Smooth muscle cell (in vitro differentiated cells): ENCODE measurements around the gene FIG4. TPM values are rescaled to one million over a fixed set of nuclear protein-coding genes. Genes with fewer than 3 reads are reported as not detected.

Experiments
- DNase-seq: peaks from one replicate; lab custom pipeline; 2025; ENCODE audit not compliant: unreplicated experiment; lab: John Stamatoyannopoulos, UW
- H2AFZ ChIP-seq: fragments of 200-600 bp; sonication (generic); 2 replicates; pipeline ENCODE4 v1.6.0; 2016; ENCODE audit warnings: antibody characterized with exemption, low read depth, mild to moderate bottlenecking
- H3F3A ChIP-seq: fragments of 200-600 bp; sonication (generic); 2 replicates; pipeline ENCODE4 v1.6.0; 2017; ENCODE audit warnings: antibody characterized with exemption, low read depth
- H3K27ac ChIP-seq: fragments of 200-600 bp; sonication (generic); 2 replicates; pipeline ENCODE4 v1.5.1; 2016; ENCODE audit warnings: low read depth, mild to moderate bottlenecking
- H3K27me3 ChIP-seq: fragments of 200-600 bp; sonication (generic); 2 replicates; pipeline ENCODE4 v1.6.1; 2016; ENCODE audit warnings: low read depth, mild to moderate bottlenecking
- H3K36me3 ChIP-seq: fragments of 200-600 bp; sonication (generic); 2 replicates; pipeline ENCODE4 v1.5.1; 2016; ENCODE audit warnings: low read depth
- H3K4me1 ChIP-seq: fragments of 200-600 bp; sonication (generic); 2 replicates; pipeline ENCODE4 v1.5.1; 2016; ENCODE audit warnings: low read depth
- H3K4me2 ChIP-seq: fragments of 200-600 bp; sonication (generic); 2 replicates; pipeline ENCODE4 v1.6.0; 2016; ENCODE audit warnings: mild to moderate bottlenecking
- H3K4me3 ChIP-seq: fragments of 200-600 bp; sonication (generic); 2 replicates; pipeline ENCODE4 v1.5.1; 2016; ENCODE audit warnings: mild to moderate bottlenecking
- H3K79me2 ChIP-seq: fragments of 200-600 bp; sonication (generic); 2 replicates; pipeline ENCODE4 v1.6.0; 2016; ENCODE audit warnings: low read depth, mild to moderate bottlenecking
- H3K9ac ChIP-seq: fragments of 200-600 bp; sonication (generic); 2 replicates; pipeline ENCODE4 v1.6.0; 2016; ENCODE audit warnings: low read depth
- H3K9me3 ChIP-seq: fragments of 200-600 bp; sonication (generic); replicated peaks from 2 replicates; pipeline ENCODE4 v1.5.1; 2016; ENCODE audit warnings: low read depth
- H4K20me1 ChIP-seq: fragments of 200-600 bp; sonication (generic); 2 replicates; pipeline ENCODE4 v1.6.0; 2016; ENCODE audit warnings: low read depth
- WGBS: methylation state at CpG from one replicate; pipeline ENCODE4 v1.1.7; 2016; ENCODE audit warnings: low lambda C conversion rate; 5-methylcytosine and 5-hydroxymethylcytosine counted together
- polyA plus RNA-seq: library from polyadenylated mRNA; unstranded; fragments of >200 nt; fragmentation: Nextera tagmentation; extraction: Ambion mirVana; gene quantifications from 2 replicates; pipeline ENCODE4 v1.2.1, GENCODE V29; 2016
- total RNA-seq: library from RNA; depleted of rRNA; stranded (reverse); fragments of >200 nt; gene quantifications from 2 replicates; pipeline ENCODE4 v1.2.3, GENCODE V29; 2014
- TF ChIP-seq, protein P1 (sequence below): fragments of 200-600 bp; sonication (generic); IDR thresholded peaks from 2 replicates; pipeline ENCODE4 v1.5.1; 2017; ENCODE audit warnings: borderline replicate concordance, mild to moderate bottlenecking, antibody characterized with exemption; ENCODE audit not compliant: insufficient read depth, poor library complexity, severe bottlenecking

FIG4 gene
- total and polyA plus RNA-seq, 2 experiments from 2014 or later: 12.1 to 12.4 TPM

GRCh38 chr6:109815054-109815453 lies 124.0 kb downstream of the FIG4 start:
- no peak for DNase-seq
- H3K36me3 ChIP-seq: no peaks in the 10 kb centered on the region
- H4K20me1 ChIP-seq: no peaks in the 10 kb centered on the region
- TF ChIP-seq, protein P1, sequence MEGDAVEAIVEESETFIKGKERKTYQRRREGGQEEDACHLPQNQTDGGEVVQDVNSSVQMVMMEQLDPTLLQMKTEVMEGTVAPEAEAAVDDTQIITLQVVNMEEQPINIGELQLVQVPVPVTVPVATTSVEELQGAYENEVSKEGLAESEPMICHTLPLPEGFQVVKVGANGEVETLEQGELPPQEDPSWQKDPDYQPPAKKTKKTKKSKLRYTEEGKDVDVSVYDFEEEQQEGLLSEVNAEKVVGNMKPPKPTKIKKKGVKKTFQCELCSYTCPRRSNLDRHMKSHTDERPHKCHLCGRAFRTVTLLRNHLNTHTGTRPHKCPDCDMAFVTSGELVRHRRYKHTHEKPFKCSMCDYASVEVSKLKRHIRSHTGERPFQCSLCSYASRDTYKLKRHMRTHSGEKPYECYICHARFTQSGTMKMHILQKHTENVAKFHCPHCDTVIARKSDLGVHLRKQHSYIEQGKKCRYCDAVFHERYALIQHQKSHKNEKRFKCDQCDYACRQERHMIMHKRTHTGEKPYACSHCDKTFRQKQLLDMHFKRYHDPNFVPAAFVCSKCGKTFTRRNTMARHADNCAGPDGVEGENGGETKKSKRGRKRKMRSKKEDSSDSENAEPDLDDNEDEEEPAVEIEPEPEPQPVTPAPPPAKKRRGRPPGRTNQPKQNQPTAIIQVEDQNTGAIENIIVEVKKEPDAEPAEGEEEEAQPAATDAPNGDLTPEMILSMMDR: no peak
- no peak overlapping the region for H3K27ac ChIP-seq
- no peak overlapping the region for H3K4me2 ChIP-seq
- H3K4me1 ChIP-seq: no peaks in the 10 kb centered on the region
- no peaks in the 10 kb centered on the region for H3K9me3 ChIP-seq
- H3K27me3 ChIP-seq: no peaks in the 10 kb centered on the region
- H3K79me2 ChIP-seq: no peaks in the 10 kb centered on the region
- no peak overlapping the region for H2AFZ ChIP-seq
- no peaks in the 10 kb centered on the region for H3F3A ChIP-seq
- no peak overlapping the region for H3K9ac ChIP-seq
- 97% methylated on average over 4 of the region's 4 CpGs for WGBS
- no peak overlapping the region for H3K4me3 ChIP-seq

DNA sequence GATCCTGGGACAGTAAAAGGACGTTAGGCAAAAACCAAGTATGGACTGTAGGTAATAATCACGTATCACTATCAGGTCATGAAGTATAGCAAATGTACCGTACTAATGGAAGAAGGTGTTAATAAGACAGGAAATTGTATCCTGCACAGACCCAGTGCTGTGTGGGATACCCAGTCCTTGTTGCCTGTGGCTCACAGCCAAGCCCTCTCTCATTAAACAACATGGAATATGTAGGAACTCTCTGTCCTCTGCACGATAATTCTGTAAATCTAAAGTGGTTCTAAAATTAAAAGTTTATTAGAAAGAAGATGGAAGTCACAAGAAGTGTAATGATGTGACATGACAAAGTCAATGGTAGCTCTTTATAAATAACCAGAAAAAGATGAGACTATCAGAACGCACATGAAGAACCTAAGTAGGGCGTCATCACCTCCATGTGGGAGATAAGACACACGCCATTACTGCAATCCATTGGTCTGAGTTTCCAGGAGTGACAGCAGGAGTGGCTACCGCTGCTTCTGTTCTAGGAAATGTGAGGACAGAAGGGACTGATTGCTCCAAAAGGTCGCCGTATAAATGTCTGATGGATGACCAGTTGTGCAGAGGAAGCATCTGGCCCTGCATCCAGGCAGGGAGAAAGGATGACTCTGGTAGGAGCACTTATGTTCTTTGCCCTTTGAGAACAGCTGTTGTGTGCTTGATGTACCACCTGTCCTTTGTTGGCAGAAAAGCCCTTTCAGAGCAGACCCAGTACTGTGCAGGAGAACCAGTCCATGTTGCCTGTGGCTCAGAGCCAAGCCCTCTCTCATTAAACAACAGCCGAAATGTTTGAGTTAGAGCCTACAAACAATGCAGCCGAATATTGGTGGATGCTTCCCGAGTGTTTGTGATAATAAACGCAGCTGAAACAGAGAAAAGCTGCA lies 125.6 kb downstream of the FIG4 start:
- no peaks in the 10 kb centered on the region for H3K36me3 ChIP-seq
- TF ChIP-seq, protein P1: no peak
- H3K79me2 ChIP-seq: no peaks in the 10 kb centered on the region
- H3K9me3 ChIP-seq: no peaks in the 10 kb centered on the region
- H3F3A ChIP-seq: no peaks in the 10 kb centered on the region
- WGBS: 93% methylated on average over 14 of the region's 14 CpGs
- no peaks in the 10 kb centered on the region for H4K20me1 ChIP-seq
- H3K9ac ChIP-seq: no peak overlapping the region
- H3K4me2 ChIP-seq: no peak overlapping the region
- no peak overlapping the region for H3K27ac ChIP-seq
- no peak overlapping the region for H3K4me3 ChIP-seq
- no peaks in the 10 kb centered on the region for H3K27me3 ChIP-seq
- DNase-seq: no peak
- H2AFZ ChIP-seq: no peak overlapping the region
- H3K4me1 ChIP-seq: no peaks in the 10 kb centered on the region

- H3K4me3 ChIP-seq: no peak overlapping the region
- no peak overlapping the region for H3K4me2 ChIP-seq
- no peaks in the 10 kb centered on the region for H3K9me3 ChIP-seq
- no peak overlapping the region for H3K27ac ChIP-seq
- no peak for DNase-seq
- WGBS: 94% methylated on average over 4 of the region's 4 CpGs
- H2AFZ ChIP-seq: no peak overlapping the region
- no peaks in the 10 kb centered on the region for H3K79me2 ChIP-seq
- H4K20me1 ChIP-seq: no peaks in the 10 kb centered on the region
- no peak overlapping the region for H3K9ac ChIP-seq
- H3K27me3 ChIP-seq: no peaks in the 10 kb centered on the region
- H3F3A ChIP-seq: no peaks in the 10 kb centered on the region
- H3K4me1 ChIP-seq: no peaks in the 10 kb centered on the region
- TF ChIP-seq, protein P1: no peak
- no peaks in the 10 kb centered on the region for H3K36me3 ChIP-seq
Observed at GRCh38 chr6:109820706-109821350, 129.7 kb downstream of the FIG4 start.
